ENCODE measurements around the gene UBE2QL1. TPM values are rescaled to one million over a fixed set of nuclear protein-coding genes. Genes with fewer than 3 reads are reported as not detected.

UBE2QL1 gene
- total RNA-seq, 1 experiment from 2014 or later, result not detected

- DNase-seq, result peak; percentile 24
- TF ChIP-seq, protein P1, sequence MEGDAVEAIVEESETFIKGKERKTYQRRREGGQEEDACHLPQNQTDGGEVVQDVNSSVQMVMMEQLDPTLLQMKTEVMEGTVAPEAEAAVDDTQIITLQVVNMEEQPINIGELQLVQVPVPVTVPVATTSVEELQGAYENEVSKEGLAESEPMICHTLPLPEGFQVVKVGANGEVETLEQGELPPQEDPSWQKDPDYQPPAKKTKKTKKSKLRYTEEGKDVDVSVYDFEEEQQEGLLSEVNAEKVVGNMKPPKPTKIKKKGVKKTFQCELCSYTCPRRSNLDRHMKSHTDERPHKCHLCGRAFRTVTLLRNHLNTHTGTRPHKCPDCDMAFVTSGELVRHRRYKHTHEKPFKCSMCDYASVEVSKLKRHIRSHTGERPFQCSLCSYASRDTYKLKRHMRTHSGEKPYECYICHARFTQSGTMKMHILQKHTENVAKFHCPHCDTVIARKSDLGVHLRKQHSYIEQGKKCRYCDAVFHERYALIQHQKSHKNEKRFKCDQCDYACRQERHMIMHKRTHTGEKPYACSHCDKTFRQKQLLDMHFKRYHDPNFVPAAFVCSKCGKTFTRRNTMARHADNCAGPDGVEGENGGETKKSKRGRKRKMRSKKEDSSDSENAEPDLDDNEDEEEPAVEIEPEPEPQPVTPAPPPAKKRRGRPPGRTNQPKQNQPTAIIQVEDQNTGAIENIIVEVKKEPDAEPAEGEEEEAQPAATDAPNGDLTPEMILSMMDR (IDR thresholded peaks at IDR 0.05; ENCODE audit: unreplicated experiment), result no peak
- Mint-ChIP-seq H3K9me3 (ENCODE audit: low read depth, unreplicated experiment) (no peaks in the 10 kb centered on the region), H3K27me3 (ENCODE audit: unreplicated experiment) (peaks cover 39% of the 10 kb centered on the region), H3K36me3 (ENCODE audit: insufficient read depth, unreplicated experiment) (no peaks in the 10 kb centered on the region), H3K27ac (ENCODE audit: unreplicated experiment) (no peak overlapping the region), H3K4me3 (ENCODE audit: low read depth, unreplicated experiment) (no peak overlapping the region), H3K4me1 (ENCODE audit: low read depth, unreplicated experiment) (no peaks in the 10 kb centered on the region)
- BruUV-seq (replicated peaks), result no TSS peak
- CTCF ChIA-PET, result no interaction called here
- intact Hi-C loops (cut with micrococcal nuclease; ENCODE audit: unreplicated experiment), result no loop called here
Measured at GRCh38 chr5:6435356-6435755, 13.3 kb upstream of the UBE2QL1 start.

DNA sequence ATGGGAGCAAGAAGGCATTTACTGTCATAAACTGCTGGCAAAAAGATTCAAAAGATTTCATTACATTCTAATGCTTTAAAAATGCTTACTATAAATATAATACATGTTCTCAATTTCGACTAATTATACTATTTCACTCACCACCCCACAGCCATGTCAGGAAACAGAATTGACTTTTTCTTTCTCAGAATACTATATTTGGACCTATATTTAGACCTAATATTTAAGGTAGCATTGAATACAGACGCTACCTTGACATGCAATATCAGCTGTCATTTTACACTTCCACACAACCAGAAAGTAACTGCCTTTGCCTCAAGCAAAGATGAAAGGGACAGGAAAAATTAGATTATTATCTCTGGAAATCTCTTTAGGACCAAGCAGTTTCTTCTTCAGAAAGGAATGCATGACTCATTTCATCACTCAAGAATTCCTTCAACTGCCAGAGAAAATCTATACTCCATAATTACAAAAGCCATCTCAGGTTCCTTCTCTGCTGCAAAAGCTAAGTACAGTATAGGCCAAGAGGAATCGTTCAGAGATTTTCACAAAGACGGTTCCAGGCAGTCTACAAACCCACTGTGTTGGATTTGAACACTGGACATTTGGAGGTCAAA is 11.8 kb upstream of the UBE2QL1 start:
- peaks cover 39% of the 10 kb centered on the region for H3K27me3 Mint-ChIP-seq (ENCODE audit: unreplicated experiment)

DNA sequence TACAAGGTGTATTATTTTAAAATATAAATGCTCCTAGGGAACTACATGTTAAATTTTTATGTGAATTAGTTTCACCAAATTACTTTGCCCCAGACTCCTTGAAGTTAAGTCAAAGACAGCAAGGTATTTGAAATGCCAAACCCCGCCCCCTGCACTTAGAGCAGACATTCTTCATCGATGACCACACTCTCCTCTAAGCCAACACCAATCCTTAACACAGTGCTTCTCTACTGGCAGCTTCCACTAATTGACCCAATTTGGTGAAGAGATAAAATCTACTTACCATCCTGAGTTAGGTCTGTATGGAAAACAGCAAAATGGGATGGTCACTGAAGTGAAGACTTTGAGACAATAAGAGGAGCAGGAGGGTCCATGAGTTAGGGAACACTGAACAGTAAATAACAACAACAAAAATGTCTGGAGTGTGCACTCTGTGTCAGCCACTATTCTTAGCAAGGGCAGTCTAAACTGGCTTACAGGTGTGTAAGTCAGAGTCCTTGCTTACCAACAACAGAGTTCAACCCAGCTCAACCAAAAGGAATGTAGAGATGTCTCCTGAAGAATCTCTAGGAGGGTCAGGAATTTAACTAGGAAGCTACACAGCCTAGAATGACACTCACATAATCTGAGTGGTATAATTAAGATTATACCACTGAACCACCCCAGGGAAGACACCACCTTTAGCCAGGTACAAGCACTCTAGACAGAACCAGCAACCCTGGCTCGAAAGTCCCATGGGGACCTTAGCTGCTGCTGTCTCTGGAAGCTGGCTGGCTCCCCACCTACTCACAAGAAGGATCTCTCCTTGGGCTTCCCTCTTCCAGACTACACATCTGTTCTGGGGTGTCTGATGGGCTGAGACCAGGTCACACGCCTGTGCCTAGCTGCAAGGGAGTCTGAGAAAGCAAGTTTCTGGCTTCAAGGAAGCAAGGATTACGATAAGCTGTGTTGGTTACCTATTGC is 8.8 kb upstream of the UBE2QL1 start:
- H3K4me1 Mint-ChIP-seq (ENCODE audit: low read depth, unreplicated experiment), result no peaks in the 10 kb centered on the region
- H3K9me3 Mint-ChIP-seq (ENCODE audit: low read depth, unreplicated experiment), result peaks cover 5% of the 10 kb centered on the region
- no peak overlapping the region for H3K27ac Mint-ChIP-seq (ENCODE audit: unreplicated experiment)
- CTCF ChIA-PET, result no interaction called here
- intact Hi-C loops (cut with micrococcal nuclease; ENCODE audit: unreplicated experiment), result no loop called here
- TF ChIP-seq, protein P1 (IDR thresholded peaks at IDR 0.05; ENCODE audit: unreplicated experiment), result no peak
- DNase-seq, result no peak
- peaks cover 33% of the 10 kb centered on the region for H3K27me3 Mint-ChIP-seq (ENCODE audit: unreplicated experiment)
- H3K36me3 Mint-ChIP-seq (ENCODE audit: insufficient read depth, unreplicated experiment), result no peaks in the 10 kb centered on the region
- H3K4me3 Mint-ChIP-seq (ENCODE audit: low read depth, unreplicated experiment), result no peak overlapping the region
- no TSS peak for BruUV-seq (replicated peaks)

More for the DNA sequence above, 11.8 kb upstream of the UBE2QL1 start:
- no peak for DNase-seq
- no peak overlapping the region for H3K4me3 Mint-ChIP-seq (ENCODE audit: low read depth, unreplicated experiment)
- no peaks in the 10 kb centered on the region for H3K36me3 Mint-ChIP-seq (ENCODE audit: insufficient read depth, unreplicated experiment)
- H3K4me1 Mint-ChIP-seq (ENCODE audit: low read depth, unreplicated experiment), result no peaks in the 10 kb centered on the region
- intact Hi-C loops (cut with micrococcal nuclease; ENCODE audit: unreplicated experiment), result no loop called here
- H3K27ac Mint-ChIP-seq (ENCODE audit: unreplicated experiment), result no peak overlapping the region
- CTCF ChIA-PET, result no interaction called here
- BruUV-seq (replicated peaks), result no TSS peak
- TF ChIP-seq, protein P1 (IDR thresholded peaks at IDR 0.05; ENCODE audit: unreplicated experiment), result no peak
- no peaks in the 10 kb centered on the region for H3K9me3 Mint-ChIP-seq (ENCODE audit: low read depth, unreplicated experiment)

GRCh38 chr5:6442333-6442732 is 6.3 kb upstream of the UBE2QL1 start:
- H3K4me3 Mint-ChIP-seq (ENCODE audit: low read depth, unreplicated experiment), result no peak overlapping the region
- H3K9me3 Mint-ChIP-seq (ENCODE audit: low read depth, unreplicated experiment), result peaks cover 5% of the 10 kb centered on the region
- no peak for DNase-seq
- intact Hi-C loops (cut with micrococcal nuclease; ENCODE audit: unreplicated experiment), result no loop called here
- no peaks in the 10 kb centered on the region for H3K36me3 Mint-ChIP-seq (ENCODE audit: insufficient read depth, unreplicated experiment)
- H3K27me3 Mint-ChIP-seq (ENCODE audit: unreplicated experiment), result peaks cover 21% of the 10 kb centered on the region
- no TSS peak for BruUV-seq (replicated peaks)
- H3K4me1 Mint-ChIP-seq (ENCODE audit: low read depth, unreplicated experiment), result no peaks in the 10 kb centered on the region
- CTCF ChIA-PET, result interaction anchor here (0.5 kb wide), 1 partner anchor 20 kb away, joined by 4 read pairs; no protein-coding TSS in a partner anchor
- no peak overlapping the region for H3K27ac Mint-ChIP-seq (ENCODE audit: unreplicated experiment)
- TF ChIP-seq, protein P1 (IDR thresholded peaks at IDR 0.05; ENCODE audit: unreplicated experiment), result no peak
